Stimulated activated CD8-positive, alpha-beta memory T cell treated with anti-CD3 and anti-CD28 coated beads, Interleukin-7, amount 100 ng/mL, for 4 hours (primary cell): Measurements from ENCODE around the gene PAH.

Experiments used
- DNase-seq, 2 donors: peaks; one replicate each; pipeline ENCODE4 v3.0.0-alpha.2; 2020; ENCODE audit warnings: low read depth in 2 of 2

The PAH gene

DNA sequence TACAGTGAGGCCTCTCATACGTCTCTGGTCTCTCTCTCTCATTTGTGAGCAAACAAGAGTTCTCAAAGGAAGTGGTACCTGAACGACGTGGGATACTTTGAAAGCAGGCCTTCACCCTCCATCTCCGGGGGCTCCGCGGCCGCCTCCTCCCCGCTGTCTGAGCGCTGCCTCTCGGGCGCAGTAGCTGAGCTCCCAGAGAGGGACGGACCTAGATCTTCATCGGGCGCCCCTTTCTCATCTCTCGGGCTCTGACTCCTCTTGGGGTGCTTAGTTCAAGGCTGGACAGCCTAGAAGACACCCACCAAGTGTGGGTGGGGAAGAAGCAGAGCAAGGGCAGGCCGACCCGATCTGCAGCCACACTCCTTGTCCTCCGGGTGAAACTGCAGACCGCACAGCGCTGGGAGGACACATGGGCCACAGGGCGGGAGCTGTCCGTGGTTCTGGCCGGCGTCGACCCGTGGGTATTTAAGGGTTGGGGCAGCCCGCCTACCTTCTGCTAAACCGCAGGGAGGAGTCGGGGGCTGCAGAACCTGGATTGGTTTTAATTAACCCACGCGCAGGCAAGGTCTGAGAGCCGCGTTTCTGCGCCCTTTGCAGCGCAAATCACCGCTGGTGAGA lies 92.7 kb downstream of the PAH start:
- DNase-seq: no peak

DNA sequence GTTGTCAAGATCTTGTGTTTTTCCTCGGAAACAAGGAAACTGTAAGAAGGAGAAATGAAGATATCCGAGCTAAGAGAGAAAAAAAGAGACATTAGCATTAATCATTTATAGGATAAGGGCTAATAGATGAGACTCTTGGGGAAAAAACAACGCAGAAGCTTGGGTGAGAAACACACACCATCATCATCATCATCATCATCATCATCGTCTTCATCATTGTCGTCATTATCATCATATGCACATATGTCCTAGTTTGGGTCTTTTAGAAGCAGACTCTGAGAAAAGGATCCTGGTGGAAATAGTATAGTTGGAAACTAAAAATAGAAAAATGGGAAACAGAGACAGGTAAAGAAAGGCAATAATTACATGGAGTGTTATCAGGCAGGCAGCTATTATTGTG lies 95.9 kb downstream of the PAH start:
- no peak for DNase-seq

DNA sequence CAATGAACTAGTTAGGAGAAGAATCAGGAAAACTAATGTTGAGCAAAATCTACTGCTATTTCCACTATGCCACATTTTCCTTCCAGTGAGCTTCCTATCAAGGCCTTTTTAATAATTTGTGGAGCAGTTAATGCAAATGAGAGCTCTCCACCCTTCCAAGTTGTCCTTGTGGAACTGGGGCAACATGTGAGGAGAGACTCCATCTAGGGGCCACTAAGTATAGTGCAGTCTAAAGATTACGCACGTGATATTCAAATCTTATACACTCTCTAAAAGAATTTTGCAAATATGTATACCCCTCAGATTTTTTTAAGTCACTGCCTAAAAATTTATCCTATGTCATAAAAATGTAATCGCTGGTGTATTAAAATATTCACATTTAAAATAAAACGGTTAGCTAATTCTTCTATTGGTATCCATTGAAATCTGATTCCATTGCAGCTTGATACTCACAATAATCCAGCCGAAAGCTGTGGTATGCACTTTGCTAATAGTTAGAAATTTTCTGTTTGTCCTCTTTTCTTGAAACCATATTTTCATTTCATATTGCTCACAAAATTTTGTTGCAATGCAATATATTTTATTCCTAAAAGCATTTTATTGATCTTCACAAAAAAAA lies 100.1 kb downstream of the PAH start:
- DNase-seq: no peak

DNA sequence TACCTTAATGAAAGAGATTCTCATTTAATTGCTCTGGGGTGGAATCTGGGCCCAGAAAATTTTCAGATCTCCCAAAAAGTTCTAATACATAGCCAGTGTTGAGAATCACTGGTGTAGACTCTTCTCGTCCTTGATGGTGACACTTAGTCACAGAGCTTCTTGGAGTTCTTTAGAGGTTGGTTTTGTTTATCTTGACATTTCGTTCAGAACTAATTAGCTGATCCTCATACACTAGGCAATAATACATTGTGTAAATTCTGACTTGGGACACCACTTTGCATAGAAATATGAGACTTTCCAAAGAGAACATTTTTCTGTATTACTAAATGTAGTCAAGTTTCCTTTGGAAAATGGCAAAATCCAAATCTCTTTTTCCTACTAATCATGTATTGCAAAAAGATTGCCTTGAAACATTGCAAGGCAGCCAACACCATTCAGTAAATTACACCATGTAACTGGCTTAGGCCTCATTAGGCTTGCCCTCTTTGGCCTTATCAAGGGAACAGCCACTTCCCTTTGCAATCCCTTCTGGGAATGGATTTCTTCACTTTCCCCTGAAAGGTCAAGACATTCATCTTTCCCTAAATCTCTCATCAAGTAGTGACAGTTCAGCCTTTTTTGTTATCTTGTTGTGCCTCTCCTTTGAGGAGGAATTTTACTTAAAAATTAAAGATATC lies 102.2 kb downstream of the PAH start:
- no peak for DNase-seq

DNA sequence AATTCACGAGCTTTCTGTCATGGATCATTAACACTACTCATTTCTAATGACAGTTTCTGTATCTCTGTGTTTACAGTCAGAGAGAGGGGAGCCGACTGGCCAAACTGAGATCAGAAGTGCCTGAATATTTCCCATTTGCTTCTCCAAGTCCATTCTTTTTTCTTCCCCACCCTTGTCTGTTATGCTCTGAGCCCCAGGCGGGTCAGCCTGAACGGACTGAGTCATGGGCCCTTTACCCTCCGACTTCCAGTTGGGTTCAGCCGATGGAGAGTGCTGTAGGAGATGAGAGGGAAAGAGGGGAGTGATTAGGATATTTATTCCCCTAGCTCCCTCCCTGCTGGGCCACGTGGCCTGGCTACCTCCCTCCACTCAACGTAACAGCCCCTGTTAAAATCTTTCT lies 104.7 kb downstream of the PAH start:
- DNase-seq: no peak

DNA sequence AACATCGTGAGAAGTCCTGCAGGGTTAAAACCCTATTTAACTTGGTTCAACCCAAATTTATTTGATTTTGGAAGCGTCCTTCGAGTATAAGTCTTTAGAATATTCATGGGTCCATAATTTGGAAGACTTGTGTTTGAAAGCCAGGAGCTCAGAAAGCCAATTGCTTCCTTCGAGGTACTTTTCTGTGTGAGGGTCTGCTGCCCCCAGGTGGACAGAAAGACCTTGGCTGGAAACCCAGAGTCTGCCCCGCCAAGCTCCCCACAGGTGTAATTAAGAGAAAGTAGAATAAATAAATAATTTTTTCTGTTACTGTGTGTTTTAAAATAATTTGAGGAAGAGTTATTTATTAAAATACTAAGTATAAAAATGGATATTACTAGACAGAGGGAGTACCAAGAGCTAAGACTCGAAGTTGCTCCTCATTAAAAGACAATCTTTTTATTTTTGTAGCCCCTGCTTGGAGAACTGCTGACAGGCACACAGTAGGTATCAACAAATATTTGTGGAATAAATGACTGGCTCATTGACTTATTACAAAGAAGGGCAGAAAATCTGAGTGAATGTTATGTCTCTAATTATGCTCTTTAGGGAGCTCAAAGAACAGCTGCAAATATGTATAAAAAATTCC lies 105.8 kb downstream of the PAH start:
- no peak for DNase-seq

DNA sequence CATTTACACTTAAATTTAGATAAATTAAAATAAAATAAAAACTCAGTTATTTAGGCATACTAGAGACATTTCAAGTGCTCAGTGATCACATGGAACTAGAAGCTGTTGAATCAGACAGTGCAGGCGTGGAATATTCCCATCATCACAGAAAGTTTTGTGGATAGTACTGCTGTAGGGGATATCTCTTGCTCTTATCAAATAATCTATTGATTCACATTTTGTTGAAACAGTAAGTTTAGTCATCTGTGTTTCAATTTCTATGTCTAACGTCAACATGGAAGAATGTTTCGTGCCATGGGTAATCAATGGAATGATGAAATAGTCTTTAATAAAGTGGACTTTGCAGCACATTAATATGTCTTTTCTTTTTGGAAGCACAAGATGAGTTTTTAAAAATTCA lies 108.6 kb downstream of the PAH start:
- no peak for DNase-seq

DNA sequence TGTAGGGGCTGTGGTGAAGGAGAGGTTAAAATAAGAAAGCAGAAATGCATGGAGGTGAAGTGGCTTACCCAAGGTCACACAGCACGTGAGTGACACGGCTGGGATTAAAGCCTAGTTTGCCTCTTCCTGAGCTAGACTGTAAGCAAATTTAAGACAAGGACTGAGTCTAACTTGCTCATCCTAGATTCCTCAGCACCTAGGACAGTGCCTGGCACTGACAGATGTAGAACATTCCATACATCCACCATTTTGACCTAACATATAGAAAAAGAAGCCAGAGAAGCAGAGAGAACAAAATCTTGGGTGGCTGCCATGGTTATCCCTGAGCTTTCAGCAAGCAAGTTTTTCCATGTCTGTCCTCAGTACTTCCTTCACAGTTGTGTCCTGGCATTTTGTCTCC lies 110.5 kb downstream of the PAH start:
- DNase-seq: no peak

DNA sequence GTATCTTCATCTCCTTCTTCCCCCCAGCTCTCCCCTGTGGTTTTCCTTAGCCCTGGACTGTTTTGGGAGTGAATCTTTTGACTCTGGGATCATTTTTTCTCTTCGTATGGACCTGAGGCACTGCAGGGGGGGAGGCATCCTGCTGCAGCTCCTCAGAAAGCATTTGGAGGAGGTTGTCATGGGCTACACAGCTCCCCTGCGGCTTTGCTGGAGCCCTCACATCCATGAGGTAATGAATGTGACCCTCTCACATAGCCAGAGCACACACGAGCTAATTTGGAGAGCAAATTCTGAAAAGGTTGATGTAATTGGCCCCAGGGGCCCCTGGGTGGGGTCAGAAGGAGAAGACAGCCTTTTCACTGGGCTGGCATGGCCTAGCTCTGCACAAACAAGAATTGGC lies 110.9 kb downstream of the PAH start:
- DNase-seq: no peak

DNA sequence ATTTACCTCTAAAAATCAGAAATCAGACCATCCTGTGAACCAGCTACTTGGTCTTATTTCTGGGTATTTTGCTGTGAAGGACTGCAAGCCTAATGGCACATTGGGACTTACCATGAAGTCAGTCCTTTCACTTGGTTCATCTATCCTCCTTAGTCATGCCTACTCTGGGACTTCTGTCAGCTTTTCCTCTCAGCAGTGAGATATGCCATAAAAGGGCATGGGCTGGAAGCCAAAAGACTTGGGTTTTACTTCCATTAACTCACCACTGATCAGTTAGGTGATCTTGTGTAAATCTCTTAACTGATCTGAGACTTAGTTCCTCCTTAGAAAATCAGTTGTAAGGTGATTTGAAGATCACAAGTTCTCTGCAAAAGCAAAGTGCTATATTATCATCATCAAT lies 116.5 kb downstream of the PAH start:
- DNase-seq: no peak

DNA sequence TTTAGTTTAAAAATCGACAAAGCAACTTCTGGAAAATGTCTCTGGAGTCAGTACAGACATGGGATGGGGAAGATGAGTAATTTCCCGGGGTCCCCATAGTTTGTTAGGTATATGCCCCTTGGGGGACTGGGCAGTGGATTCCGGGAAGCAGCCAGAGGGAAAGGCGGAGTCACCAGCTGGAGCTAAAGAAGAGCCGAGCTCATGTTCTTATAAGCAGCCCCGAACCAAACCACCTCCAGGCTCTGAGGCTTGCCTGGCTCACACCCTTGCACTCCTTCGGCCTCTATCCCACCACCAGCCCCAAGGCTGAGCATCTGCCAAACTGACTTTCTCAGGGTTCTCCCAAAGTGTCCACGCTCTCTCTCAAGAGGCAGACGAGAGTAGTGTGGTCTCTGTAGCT lies 117.8 kb downstream of the PAH start:
- no peak for DNase-seq

DNA sequence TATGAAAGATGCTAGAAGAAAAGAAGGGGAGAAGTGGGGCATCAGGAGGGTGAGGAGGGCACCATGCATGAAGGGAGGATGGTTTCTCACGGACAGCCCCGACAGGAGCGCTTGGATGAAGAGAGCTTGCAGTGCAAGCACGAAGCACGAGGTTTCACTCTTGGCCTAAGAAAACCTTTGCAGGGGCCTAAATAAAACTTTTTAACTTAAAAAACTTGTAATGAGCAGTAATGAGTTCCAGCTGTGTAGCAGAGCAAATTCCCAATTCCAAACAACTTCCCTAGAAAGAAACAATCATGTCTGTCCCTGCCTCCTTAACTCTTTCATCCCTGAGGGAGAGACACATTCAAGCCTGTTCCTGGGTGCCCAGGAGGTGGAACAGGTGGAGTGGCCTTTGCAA lies 119.5 kb downstream of the PAH start:
- DNase-seq: no peak

DNA sequence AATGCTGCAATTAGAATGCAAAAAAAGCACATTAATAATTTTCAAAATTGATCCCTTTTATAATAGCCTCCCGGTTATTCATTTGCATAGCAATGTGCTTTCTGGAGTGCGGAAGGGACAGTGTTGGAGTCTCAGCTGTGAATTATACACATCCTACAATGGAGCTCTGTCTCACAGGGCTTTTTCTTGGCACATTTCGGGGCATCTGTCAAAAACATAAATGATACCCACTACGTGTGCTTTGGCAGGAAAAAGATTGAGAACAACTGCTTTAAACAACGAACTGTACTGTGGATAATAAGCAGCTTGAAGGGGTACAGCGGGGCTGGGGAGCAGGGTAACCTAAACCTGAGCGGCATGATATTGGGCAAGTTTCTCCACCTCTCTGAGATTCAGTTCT lies 123.1 kb downstream of the PAH start:
- no peak for DNase-seq
